Activated CD4-positive, CD25-positive, alpha-beta regulatory T cell treated with anti-CD3 and anti-CD28 coated beads, Interleukin-2, amount 50 U/mL, for 72 hours (primary cell): Measurements from ENCODE around the gene ABCG1.

Source experiments
- DNase-seq: peaks from one replicate; pipeline ENCODE4 v3.0.0; 2021

The ABCG1 gene

GRCh38 chr21:42272984-42273600 lies 54.2 kb downstream of the ABCG1 start:
- no peak for DNase-seq

- no peak for DNase-seq
Observed at GRCh38 chr21:42276076-42276475, 57.1 kb downstream of the ABCG1 start.

DNA sequence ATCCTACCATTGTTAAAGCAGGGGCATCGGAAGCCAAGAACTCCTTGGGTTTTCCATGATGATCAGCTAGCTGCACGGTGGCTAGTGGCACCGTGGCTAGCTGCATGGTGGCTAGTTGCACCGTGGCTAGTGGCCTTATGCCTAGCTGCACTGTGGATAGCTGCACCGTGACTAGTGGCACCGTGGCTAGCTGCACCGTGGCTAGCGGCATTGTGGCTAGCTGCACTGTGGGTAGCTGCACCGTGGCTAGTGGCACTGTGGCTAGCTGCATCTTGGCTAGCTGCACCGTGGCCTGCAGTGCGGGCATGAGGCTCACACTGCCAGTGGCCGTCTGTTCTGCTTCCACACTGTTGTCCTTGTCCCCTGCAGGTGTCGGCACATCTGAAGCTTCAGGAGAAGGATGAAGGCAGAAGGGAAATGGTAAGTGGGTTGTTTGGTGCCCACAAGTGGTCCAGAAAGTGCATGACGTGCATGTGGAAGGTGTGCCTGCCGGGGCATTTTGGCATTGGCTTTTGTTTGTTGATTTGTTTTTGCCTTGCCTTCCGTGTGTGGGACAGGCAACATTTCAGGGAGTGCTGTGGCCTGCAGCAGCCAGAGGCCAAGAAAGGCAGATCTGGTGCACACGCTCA lies 57.7 kb downstream of the ABCG1 start:
- DNase-seq = no peak

DNA sequence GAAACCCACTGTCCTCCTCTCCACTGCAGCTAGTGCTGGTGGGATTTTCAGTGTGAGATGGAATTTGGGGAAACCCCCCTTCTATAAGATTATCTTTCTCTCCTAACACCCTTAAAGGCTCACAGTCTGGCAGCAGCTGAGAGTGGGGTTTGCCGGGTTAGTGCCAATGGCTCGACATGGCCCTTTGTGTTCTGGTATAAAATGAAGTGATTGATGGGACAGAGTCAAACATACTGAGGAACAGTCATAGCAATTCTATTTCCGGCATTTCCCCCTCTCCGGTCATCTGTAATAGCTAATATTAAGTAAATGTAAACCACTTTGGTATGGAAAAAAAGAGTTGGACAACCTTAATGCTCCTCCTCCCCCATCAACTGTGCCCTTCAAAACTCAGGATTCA lies 58.7 kb downstream of the ABCG1 start:
- DNase-seq = no peak

- no peak for DNase-seq
Observed at GRCh38 chr21:42278451-42279149, 59.7 kb downstream of the ABCG1 start.

DNA sequence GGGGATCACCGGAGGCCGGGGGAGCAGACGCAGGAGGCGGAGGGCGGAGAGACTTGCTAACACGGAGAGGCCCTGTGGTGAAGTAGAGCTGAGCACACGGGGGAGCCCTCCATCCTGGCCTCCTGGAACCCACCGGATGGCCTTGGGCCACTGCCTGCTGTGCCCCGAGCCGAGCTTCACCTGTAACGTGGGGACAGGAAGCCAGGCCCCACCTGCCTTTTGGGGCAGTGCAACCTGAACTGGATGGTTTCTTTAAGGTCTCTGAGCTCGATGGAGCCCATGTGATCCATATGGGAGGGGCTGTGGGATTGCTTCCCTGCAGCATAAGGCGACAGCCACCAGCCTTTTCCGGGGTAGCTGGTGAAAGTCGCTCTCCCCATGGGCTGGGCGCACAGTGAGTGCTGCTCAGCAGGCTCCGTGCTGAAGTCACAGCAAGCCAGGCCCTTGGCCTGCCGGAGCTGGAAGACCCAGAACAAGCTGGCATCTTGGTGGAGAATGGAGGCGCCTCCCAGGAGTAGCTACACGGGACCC lies 60.5 kb downstream of the ABCG1 start:
- DNase-seq = no peak

DNA sequence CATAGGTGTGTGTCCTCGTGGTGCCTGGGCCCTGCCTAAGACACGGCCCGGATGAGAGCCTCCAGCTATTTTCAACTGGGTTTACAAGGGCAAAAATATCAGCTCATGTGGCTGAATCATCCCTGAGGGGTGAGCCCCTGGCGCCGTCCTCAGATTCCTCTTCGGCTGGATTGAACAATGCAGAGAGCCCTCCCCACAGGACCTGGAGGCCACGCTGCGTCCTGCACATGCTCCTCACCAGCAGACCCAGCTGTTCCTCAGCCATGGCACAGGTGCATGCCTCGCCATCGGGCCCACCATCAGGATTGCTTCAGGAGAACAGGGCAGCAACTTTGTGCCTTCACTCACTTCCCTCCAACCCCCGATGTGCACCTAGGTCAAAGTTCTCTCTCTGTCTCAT lies 60.9 kb downstream of the ABCG1 start:
- DNase-seq = no peak

DNA sequence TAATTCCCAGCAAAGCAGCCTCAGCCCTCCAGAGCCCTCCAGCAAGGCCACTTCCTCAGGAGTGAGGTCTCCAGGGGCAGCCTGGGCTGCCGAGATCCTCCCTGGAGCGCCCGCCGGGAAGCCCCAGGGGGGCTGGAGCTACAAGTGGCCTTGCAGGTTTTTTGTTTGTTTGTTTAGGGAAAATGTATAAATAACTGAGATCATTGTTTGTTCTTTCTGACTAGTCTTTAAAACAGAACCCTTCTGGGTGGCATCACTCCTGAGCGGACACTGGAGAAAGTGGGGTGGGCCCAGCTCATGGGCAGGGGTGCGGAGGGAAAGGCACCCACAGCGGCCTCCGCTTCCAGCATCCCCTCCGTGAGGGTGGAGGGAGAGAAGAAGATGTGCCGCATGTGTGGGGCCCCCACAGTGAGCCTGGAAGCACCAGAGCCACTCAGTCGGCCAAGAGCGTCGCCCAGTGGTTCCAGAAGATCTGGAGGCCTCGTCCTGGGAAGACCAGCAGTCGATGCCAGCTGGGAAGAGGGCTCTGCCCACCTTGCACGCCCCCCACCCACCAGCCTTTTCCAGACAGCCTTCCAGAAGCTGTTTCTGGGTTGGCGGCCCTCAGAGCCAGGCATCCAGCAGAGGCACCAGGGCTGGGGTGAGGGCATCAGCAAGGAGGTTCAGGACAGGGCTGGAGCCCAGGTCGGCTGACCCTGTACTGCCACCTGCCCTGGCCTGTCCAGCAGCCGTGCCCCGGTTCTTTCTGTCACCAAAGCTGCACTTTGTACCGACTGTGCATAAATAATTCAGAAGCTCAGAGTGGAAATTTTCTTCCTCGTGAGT lies 61.6 kb downstream of the ABCG1 start:
- DNase-seq = no peak

DNA sequence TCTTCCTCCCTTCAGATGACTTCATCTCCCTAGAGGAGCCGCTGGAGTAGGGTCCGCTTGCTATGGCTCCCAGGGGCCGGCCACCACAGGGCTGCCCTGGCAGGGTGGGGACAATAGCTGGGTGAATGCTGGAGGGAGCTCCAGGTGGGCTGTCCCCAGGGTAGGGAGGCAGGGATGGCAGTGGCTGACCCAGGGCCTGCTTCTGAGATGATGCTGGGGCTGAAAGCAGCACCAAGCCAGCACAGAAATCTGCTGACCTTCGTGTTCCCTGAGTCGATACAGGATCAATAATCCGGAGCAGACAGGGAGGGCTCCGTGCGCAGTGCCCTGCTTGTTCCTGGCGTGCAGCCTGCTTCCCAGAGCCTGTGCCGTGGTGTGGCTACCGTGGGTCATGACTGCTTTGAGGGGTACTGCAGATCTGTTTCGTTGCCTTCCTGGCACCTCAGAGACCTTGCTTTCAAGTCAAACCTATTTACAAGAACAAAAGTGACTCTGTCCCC lies 62.3 kb downstream of the ABCG1 start:
- no peak for DNase-seq

- no peak for DNase-seq
Observed at GRCh38 chr21:42282021-42282420, 63.1 kb downstream of the ABCG1 start.

GRCh38 chr21:42282715-42283114 lies 63.8 kb downstream of the ABCG1 start:
- no peak for DNase-seq

DNA sequence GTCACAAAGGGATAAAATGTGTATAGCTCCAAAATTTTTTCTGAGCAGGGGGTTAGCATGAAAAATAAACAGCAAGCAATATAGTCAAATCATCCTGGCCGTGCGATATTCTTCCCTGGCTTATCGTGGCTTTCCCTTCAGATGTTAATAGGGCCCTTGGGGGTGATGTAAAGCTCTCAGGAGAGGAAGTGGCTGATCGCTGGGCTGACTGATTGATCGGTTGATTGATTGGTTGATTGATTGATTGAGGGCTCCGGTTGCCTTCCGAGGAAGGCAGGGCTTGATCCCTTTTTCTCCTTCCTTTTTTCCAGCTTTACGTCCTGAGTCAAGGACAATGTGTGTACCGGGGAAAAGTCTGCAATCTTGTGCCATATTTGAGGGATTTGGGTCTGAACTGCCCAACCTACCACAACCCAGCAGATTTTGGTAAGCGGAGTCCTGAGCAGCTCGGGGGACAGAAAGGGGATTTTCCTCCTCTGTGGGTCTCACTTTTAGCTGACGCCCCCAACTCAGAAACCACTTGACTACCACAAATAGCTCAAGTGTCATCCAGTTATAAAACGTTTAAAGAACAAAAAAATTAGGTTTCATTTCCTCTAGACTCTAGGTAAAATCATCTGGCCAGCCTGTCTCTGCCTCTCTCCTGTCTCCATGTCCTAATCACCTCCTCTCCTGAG lies 66.8 kb downstream of the ABCG1 start:
- no peak for DNase-seq

DNA sequence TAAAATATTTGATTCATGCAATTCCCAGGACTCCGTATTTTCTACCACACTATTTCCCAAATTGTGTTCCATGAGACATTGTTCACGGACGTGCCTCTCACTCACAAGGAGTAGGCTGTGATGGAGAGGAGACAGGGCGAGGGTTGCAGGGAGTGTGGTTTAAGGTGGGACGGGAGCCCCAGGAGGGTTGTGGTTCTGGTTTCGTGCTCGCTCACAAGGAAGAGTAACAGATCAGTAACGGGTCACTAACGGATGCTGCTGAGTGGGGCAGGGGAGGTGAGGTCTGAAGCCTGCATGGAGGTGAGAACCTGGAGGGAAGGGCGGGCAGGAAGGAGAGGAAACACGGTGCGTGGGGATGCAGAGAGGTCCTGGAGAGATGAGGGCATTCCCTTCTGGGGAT lies 67.5 kb downstream of the ABCG1 start:
- no peak for DNase-seq

DNA sequence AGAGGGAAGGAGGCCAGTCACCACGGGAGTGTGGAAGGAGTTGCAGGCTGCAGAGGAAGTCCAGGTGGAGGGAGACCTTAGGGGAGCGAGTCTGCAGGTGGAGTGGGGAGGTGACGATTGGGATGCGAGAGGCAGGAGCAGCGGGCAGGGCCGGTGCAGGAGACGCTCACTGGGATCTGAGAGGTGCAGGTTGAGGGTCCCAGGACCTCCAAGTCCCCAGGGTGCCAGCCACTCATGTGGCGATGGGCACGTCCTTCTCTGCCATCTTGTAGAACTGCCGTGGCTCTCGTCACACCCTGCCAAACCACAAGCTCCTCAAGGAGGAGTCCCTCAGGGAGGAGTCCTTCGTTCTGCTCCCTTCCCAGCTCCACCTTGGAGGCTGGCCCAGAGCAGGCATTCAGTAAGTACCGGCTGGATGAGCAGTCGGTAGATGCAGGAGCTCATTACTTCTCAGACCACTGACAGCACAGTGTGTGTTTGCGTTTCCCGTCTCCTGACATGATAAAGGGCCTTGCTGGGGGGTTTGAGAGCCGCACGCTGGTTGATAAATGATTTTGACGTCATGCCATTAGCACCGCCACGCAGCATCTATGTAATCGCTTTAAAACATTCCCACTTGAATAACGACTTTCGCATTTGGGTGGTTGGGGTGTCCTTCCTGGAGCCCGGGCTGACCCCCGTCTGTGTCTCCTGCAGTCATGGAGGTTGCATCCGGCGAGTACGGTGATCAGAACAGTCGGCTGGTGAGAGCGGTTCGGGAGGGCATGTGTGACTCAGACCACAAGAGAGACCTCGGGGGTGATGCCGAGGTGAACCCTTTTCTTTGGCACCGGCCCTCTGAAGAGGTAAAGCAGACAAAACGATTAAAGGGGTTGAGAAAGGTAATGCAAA lies 68.5 kb downstream of the ABCG1 start:
- no peak for DNase-seq

- DNase-seq = no peak
Observed at GRCh38 chr21:42288962-42289361, 70.0 kb downstream of the ABCG1 start.

GRCh38 chr21:42289926-42290325 lies 71.0 kb downstream of the ABCG1 start:
- DNase-seq = no peak

DNA sequence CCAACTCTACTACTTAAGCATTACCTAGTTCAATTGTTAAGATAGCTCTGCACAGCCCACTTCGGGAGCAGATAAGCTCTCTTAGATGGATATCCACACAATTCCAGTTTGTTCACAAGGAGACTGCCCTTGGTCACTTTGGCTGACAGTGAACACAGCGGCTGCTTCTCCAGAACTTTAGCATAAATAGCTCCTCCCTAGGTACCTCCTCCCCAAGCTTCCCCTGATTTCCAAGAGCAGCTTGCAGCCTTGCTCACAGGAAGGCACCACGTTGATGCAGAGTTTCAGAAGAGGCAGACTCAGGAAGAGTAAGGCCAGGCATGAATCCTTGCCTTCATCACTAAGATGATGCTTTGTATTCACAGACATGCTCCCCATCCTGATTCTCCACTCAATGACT lies 71.6 kb downstream of the ABCG1 start:
- DNase-seq = no peak

- no peak for DNase-seq
Observed at GRCh38 chr21:42291003-42291750, 72.2 kb downstream of the ABCG1 start.

GRCh38 chr21:42291751-42292562 lies 73.0 kb downstream of the ABCG1 start:
- no peak for DNase-seq
